Gastroesophageal sphincter (tissue), 4 donors: ENCODE data around the gene GP2. TPM values are rescaled to one million over a fixed set of nuclear protein-coding genes. Genes with fewer than 3 reads are reported as not detected.
"Not testable (repeated sequence)": the region's sequence is repeated elsewhere in the genome, so short reads cannot be mapped to it uniquely, and the experiment has no call there.

ENCODE experiments used
- ATAC-seq: fragments of 150-250 bp; one replicate; pipeline ENCODE4 v1.9.1; 2016; ENCODE audit warnings: mild to moderate bottlenecking, moderate library complexity
- H3K27ac ChIP-seq, 4 donors: fragments of 200-600 bp; sonication (generic) in 3 of 4; 1 replicate in 3 of 4; 2 replicates in 1 of 4; pipeline ENCODE4 v1.5.1; 2016 to 2019
- H3K27me3 ChIP-seq: fragments of 200-600 bp; sonication (generic); one replicate; pipeline ENCODE4 v1.5.1; 2019
- H3K36me3 ChIP-seq, 2 donors: fragments of 200-600 bp; sonication (generic); one replicate each; pipeline ENCODE4 v1.5.1; 2019; ENCODE audit warnings: control low read depth in 1 of 2
- H3K4me1 ChIP-seq, 3 donors: fragments of 200-600 bp; sonication (generic); 1 replicate in 2 of 3; 2 replicates in 1 of 3; pipeline ENCODE4 v1.5.1; 2016 to 2019; ENCODE audit warnings: control low read depth in 2 of 3
- H3K4me3 ChIP-seq, 2 donors: fragments of 200-600 bp; sonication (generic); one replicate each; pipeline ENCODE4 v1.5.1; 2019; ENCODE audit warnings: mild to moderate bottlenecking in 1 of 2, moderate library complexity in 1 of 2
- H3K9me3 ChIP-seq, 3 donors: fragments of 200-600 bp; sonication (generic); one replicate each; pipeline ENCODE4 v1.5.1; 2017 to 2019; ENCODE audit warnings: control low read depth in 2 of 3
- EP300 ChIP-seq: sonication (generic); formaldehyde crosslinking; IDR thresholded peaks from one replicate; pipeline ENCODE4 v1.6.1; 2017; ENCODE audit warnings: antibody characterized with exemption, mild to moderate bottlenecking
- POLR2A ChIP-seq, 2 donors: fragments of 450-650 bp; IDR thresholded peaks; one replicate each; pipeline ENCODE4 v1.6.1; 2017; ENCODE audit warnings: antibody characterized with exemption in 2 of 2, mild to moderate bottlenecking in 2 of 2, moderate library complexity in 1 of 2
- POLR2AphosphoS5 ChIP-seq: sonication (generic); formaldehyde crosslinking; IDR thresholded peaks from one replicate; pipeline ENCODE4 v1.6.1; 2017; ENCODE audit warnings: antibody characterized with exemption
- whole genome bisulfite sequencing, 2 donors: methylation state at CpG; one replicate each; pipeline ENCODE4 v1.1.5; 2018; ENCODE audit warnings: low coverage in 1 of 2; 5-methylcytosine and 5-hydroxymethylcytosine counted together
- total RNA-seq, 4 donors: library from RNA; depleted of rRNA; stranded (reverse); fragments of >200 nt; gene quantifications; one replicate each; pipeline ENCODE4 v1.1.0, GENCODE V29; 2016
- TF ChIP-seq, protein P1 (sequence below), 4 experiments: fragments of 200-600 bp in 2 of 4; fragments of 450-650 bp in 2 of 4; sonication (generic) in 1 of 4; IDR thresholded peaks; one replicate each; pipeline ENCODE4 v1.5.1; 2017 to 2019; ENCODE audit warnings: antibody characterized with exemption in 4 of 4, mild to moderate bottlenecking in 2 of 4, moderate library complexity in 2 of 4

GP2 gene
- total RNA-seq, 4 donors from 2014 or later, result 0.10 TPM; not detected in 3

- no peaks in the 10 kb centered on the region for H3K4me1 ChIP-seq
- TF ChIP-seq, protein P1, sequence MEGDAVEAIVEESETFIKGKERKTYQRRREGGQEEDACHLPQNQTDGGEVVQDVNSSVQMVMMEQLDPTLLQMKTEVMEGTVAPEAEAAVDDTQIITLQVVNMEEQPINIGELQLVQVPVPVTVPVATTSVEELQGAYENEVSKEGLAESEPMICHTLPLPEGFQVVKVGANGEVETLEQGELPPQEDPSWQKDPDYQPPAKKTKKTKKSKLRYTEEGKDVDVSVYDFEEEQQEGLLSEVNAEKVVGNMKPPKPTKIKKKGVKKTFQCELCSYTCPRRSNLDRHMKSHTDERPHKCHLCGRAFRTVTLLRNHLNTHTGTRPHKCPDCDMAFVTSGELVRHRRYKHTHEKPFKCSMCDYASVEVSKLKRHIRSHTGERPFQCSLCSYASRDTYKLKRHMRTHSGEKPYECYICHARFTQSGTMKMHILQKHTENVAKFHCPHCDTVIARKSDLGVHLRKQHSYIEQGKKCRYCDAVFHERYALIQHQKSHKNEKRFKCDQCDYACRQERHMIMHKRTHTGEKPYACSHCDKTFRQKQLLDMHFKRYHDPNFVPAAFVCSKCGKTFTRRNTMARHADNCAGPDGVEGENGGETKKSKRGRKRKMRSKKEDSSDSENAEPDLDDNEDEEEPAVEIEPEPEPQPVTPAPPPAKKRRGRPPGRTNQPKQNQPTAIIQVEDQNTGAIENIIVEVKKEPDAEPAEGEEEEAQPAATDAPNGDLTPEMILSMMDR (IDR thresholded peaks at IDR 0.05), result no peak
- TF ChIP-seq POLR2A (IDR thresholded peaks at IDR 0.05) (no peak), EP300 (no peak), POLR2AphosphoS5 (no peak)
- H3K27ac ChIP-seq, result no peak overlapping the region
- H3K36me3 ChIP-seq, result no peaks in the 10 kb centered on the region
- H3K4me3 ChIP-seq, result no peak overlapping the region
- WGBS, 2 donors, result 69% methylated on average over 3 of the region's 3 CpGs; no CpG with 5 or more reads in 1 of the 2 donors
- no peak for ATAC-seq
- no peaks in the 10 kb centered on the region for H3K9me3 ChIP-seq
- H3K27me3 ChIP-seq, result peaks cover 20% of the 10 kb centered on the region
These were observed 992 bp downstream of the GP2 start for GRCh38 chr16:20326321-20326720.

DNA sequence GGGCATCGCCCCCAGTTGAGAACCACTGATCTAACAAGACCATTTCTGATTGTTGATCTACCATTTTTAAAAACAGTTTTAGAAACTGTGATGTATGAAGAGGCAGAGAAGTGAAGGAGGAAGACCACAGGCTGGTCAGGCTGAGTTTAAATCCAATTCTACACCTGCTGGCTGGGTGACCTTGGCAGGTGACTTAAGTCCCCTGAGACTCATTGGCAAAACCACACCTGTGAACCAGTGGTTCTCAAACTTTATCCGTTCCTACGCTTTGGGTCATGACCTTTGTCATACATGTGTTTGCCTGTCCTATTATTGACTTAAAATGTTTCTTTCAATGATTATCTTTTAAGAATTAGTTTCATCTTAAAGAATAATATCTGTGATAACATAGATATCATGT, 2.3 kb downstream of the GP2 start:
- WGBS, 2 donors, result 86 to 88% methylated on average over 2 to 3 of the region's 3 CpGs
- H3K4me3 ChIP-seq, result no peak overlapping the region
- no peaks in the 10 kb centered on the region for H3K9me3 ChIP-seq
- H3K27ac ChIP-seq, result no peak overlapping the region
- TF ChIP-seq POLR2A (IDR thresholded peaks at IDR 0.05) (no peak), EP300 (no peak), POLR2AphosphoS5 (no peak)
- TF ChIP-seq, protein P1 (IDR thresholded peaks at IDR 0.05), result no peak
- H3K36me3 ChIP-seq, result no peaks in the 10 kb centered on the region
- peaks cover 25% of the 10 kb centered on the region for H3K27me3 ChIP-seq
- ATAC-seq, result no peak
- H3K4me1 ChIP-seq, result no peaks in the 10 kb centered on the region

DNA sequence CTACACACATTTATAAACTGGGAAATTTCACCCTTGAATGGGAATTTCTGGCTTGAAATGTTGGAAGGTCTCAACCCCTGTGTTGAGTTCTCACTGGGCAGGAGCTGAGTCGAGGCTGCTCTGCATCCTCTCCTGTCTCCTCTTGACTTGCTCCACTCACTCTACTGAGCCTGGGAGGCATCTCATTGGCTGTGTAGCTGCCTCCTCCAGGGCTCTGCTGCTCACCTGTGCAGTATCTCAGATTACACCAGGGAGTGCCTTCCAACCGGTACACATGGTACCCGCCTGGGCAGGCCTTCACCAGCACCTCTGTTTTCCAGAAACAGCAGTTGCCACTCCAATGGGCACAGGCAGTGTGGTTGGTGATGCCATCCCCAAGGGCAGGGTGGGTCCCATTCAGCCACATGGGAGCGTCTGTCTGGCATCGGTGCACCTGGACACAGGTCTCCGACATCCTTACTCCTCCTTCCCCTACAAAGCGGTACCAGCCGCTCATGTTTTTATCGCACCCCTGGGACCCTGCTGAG, 3.7 kb downstream of the GP2 start:
- TF ChIP-seq EP300, result no peak
- H3K9me3 ChIP-seq, result no peaks in the 10 kb centered on the region
- no peak overlapping the region for H3K27ac ChIP-seq
- H3K27me3 ChIP-seq, result peaks cover 25% of the 10 kb centered on the region
- WGBS, 2 donors, result 25 to 33% methylated on average over 1 of the region's 9 CpGs
- H3K36me3 ChIP-seq, result no peaks in the 10 kb centered on the region
- ATAC-seq, result no peak
- no peaks in the 10 kb centered on the region for H3K4me1 ChIP-seq
- no peak overlapping the region for H3K4me3 ChIP-seq

DNA sequence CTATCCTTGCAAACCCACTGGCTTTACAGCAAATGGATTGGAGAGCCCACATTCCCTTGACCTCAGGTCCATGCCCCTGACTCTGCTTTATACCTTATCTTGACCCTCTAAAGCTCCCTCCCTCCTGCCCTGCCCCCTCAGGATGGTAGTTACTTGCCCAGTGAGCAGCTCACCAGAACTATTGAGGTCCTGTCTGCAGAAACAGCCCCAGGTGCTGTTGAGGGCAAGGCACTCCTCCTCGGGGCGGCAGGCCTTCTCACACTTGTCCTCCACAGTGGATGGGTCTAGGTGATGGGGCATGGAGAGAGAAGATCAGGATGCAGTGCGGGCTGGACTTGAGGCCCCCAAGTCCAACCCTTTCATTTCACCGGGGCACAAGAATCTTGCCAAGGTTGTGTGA, 4.6 kb downstream of the GP2 start:
- no peak for ATAC-seq
- TF ChIP-seq POLR2AphosphoS5, result no peak
- no peak for TF ChIP-seq POLR2A (IDR thresholded peaks at IDR 0.05)
- no peak for TF ChIP-seq EP300
- TF ChIP-seq, protein P1 (IDR thresholded peaks at IDR 0.05), result no peak

GRCh38 chr16:20321671-20322070, 5.6 kb downstream of the GP2 start:
- Histone ChIP-seq H3K27ac (no peak overlapping the region), H3K4me3 (no peak overlapping the region), H3K9me3 (no peaks in the 10 kb centered on the region), H3K27me3 (peaks cover 31% of the 10 kb centered on the region), H3K4me1 (no peaks in the 10 kb centered on the region), H3K36me3 (no peaks in the 10 kb centered on the region)
- no peak for ATAC-seq
- TF ChIP-seq, protein P1 (IDR thresholded peaks at IDR 0.05), result no peak
- TF ChIP-seq EP300 (no peak), POLR2AphosphoS5 (no peak), POLR2A (IDR thresholded peaks at IDR 0.05) (no peak)
- 57 to 75% methylated on average over 1 of the region's 1 CpG for WGBS, 2 donors

More for the DNA sequence above, 4.6 kb downstream of the GP2 start:
- Histone ChIP-seq H3K4me3 (no peak overlapping the region), H3K36me3 (no peaks in the 10 kb centered on the region), H3K9me3 (no peaks in the 10 kb centered on the region), H3K27ac (no peak overlapping the region), H3K4me1 (no peaks in the 10 kb centered on the region), H3K27me3 (peaks cover 25% of the 10 kb centered on the region)
- no CpG with 5 or more reads among the region's 4 CpGs for WGBS, 2 donors

DNA sequence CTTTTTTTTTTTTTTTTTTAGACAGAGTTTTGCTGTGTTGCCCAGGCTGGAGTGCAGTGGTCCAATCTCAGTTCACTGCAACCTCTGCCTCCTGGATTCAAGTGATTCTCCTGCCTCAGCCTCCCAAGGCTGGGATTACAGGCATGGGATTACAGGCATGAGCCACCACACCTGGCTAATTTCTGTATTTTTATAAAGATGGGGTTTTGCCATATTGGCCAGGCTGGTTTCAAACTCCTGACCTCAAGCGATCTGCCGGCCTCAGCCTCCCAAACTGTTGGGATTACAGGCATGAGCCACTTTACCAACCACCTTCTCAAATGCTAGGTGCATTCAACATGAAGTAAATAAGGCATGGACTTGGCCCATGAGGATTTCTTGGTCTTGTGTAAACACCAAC, 6.3 kb downstream of the GP2 start:
- ATAC-seq, H3K9me3 ChIP-seq, H3K36me3 ChIP-seq, H3K4me1 ChIP-seq, H3K4me3 ChIP-seq, H3K27ac ChIP-seq: not testable (repeated sequence)
- peaks cover 32% of the 10 kb centered on the region for H3K27me3 ChIP-seq
- 80% methylated on average over 1 of the region's 2 CpGs; no CpG with 5 or more reads in 1 of the 2 donors for WGBS, 2 donors
